ENCODE results near the gene XYLB. TPM values are rescaled to one million over a fixed set of nuclear protein-coding genes. Genes with fewer than 3 reads are reported as not detected.

The XYLB gene
- total RNA-seq, 1 donor from 2014 or later: 10.2 TPM

DNA sequence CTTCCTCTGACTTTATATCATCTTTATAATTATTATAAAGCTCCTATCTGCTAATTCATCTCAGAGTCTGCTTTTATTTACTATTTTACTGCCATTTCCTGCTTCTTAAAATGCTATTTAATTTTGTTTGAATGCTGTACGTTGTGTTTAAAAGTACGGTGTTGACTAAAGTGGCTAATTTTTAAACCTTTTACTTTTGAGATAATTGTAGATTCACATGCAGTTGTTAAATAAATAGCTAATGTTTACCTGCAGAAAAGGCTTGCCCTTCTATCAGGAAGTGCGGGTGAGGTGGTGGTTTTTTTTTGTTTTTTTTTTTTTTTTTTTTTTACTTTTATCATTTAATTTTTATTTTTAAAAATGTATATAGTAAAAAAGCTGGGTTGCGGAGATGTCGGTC is 41.3 kb downstream of the XYLB start:
- H3K4me3 Mint-ChIP-seq: no peak overlapping the region
- no peak overlapping the region for H3K27ac Mint-ChIP-seq
- DNase-seq (ENCODE audit: extremely low spot score, unreplicated experiment): no peak
- peaks cover 5% of the 10 kb centered on the region for H3K9me3 Mint-ChIP-seq
- no peaks in the 10 kb centered on the region for H3K27me3 Mint-ChIP-seq
- TF ChIP-seq, protein P1, sequence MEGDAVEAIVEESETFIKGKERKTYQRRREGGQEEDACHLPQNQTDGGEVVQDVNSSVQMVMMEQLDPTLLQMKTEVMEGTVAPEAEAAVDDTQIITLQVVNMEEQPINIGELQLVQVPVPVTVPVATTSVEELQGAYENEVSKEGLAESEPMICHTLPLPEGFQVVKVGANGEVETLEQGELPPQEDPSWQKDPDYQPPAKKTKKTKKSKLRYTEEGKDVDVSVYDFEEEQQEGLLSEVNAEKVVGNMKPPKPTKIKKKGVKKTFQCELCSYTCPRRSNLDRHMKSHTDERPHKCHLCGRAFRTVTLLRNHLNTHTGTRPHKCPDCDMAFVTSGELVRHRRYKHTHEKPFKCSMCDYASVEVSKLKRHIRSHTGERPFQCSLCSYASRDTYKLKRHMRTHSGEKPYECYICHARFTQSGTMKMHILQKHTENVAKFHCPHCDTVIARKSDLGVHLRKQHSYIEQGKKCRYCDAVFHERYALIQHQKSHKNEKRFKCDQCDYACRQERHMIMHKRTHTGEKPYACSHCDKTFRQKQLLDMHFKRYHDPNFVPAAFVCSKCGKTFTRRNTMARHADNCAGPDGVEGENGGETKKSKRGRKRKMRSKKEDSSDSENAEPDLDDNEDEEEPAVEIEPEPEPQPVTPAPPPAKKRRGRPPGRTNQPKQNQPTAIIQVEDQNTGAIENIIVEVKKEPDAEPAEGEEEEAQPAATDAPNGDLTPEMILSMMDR (conservative IDR thresholded peaks at IDR 0.05): no peak
- no peaks in the 10 kb centered on the region for H3K4me1 Mint-ChIP-seq (ENCODE audit: unreplicated experiment)
- H3K36me3 Mint-ChIP-seq: peaks cover 30% of the 10 kb centered on the region

DNA sequence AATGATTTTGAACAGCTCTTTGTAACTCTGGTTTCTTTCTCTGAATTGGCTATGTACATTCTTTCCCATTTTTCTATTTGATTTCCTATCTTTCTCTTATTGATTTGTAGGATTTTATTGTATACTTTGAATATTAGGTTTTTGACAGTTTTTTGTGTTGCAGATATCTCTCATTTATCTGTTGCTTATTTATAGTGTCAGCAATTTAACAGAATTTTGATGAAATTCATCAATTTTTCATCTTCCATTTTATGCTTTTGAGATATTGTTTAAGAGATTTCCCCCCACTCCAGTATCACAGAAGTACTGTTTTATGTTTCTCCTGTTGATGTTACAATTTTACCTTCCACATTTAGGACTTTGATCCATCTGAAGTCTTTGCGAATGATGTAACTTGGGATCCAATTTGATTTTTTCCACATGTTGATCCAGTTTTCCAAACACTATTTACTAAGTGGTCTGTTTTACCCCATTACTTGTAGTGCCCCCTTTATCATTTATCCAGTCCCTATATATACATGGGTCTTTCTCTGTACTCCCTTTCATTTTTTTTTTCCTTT is 46.1 kb downstream of the XYLB start:
- H3K9me3 Mint-ChIP-seq: no peaks in the 10 kb centered on the region
- H3K4me3 Mint-ChIP-seq: no peak overlapping the region
- DNase-seq (ENCODE audit: extremely low spot score, unreplicated experiment): no peak
- no peaks in the 10 kb centered on the region for H3K4me1 Mint-ChIP-seq (ENCODE audit: unreplicated experiment)
- peaks cover 16% of the 10 kb centered on the region for H3K36me3 Mint-ChIP-seq
- TF ChIP-seq, protein P1 (conservative IDR thresholded peaks at IDR 0.05): no peak
- no peak overlapping the region for H3K27ac Mint-ChIP-seq
- no peaks in the 10 kb centered on the region for H3K27me3 Mint-ChIP-seq

DNA sequence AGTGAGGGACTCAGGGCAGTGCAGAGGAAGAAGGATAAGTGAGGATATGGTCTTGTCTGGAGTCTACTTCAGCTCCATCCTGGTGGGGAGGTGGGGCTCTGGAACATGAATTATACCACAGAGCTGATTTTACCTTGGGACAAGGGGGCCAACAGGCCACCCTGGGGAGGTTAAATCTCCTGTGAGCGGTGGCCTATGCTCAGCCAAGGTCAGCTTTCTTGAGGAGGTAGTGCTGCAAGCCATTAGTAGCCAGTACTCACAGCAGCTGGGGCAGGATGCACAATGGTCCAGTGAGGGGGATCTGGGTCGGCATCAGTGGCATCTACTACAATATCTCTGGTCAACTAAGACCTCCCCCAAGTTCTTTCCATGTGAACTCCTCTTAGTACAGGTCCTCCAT is 49.7 kb downstream of the XYLB start:
- Mint-ChIP-seq H3K36me3 (peaks cover 24% of the 10 kb centered on the region), H3K27me3 (no peaks in the 10 kb centered on the region), H3K4me1 (ENCODE audit: unreplicated experiment) (no peaks in the 10 kb centered on the region), H3K27ac (no peak overlapping the region), H3K4me3 (no peak overlapping the region), H3K9me3 (no peaks in the 10 kb centered on the region)
- DNase-seq (ENCODE audit: extremely low spot score, unreplicated experiment): no peak
- TF ChIP-seq, protein P1 (conservative IDR thresholded peaks at IDR 0.05): no peak

DNA sequence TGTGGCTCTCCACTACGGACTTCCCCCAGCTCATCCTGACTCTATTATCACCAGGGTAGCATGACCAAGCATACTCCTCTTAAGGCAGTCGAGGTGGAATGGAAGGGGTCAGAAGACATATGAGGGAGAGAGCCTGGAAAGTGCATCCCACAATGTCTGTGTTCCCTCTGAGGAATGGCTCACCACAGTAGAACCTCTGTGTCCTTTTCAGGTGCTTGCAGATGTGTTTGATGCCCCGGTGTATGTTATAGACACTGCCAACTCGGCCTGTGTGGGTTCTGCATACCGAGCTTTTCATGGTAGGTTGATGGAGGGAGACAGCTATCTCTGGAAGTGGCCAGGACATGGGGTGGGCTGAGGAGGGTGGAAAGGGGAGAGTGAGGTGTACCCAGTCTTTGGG is 50.3 kb downstream of the XYLB start:
- peaks cover 23% of the 10 kb centered on the region for H3K36me3 Mint-ChIP-seq
- H3K4me1 Mint-ChIP-seq (ENCODE audit: unreplicated experiment): no peaks in the 10 kb centered on the region
- no peak overlapping the region for H3K4me3 Mint-ChIP-seq
- no peaks in the 10 kb centered on the region for H3K9me3 Mint-ChIP-seq
- no peak for DNase-seq (ENCODE audit: extremely low spot score, unreplicated experiment)
- TF ChIP-seq, protein P1 (conservative IDR thresholded peaks at IDR 0.05): no peak
- H3K27ac Mint-ChIP-seq: no peak overlapping the region
- no peaks in the 10 kb centered on the region for H3K27me3 Mint-ChIP-seq

DNA sequence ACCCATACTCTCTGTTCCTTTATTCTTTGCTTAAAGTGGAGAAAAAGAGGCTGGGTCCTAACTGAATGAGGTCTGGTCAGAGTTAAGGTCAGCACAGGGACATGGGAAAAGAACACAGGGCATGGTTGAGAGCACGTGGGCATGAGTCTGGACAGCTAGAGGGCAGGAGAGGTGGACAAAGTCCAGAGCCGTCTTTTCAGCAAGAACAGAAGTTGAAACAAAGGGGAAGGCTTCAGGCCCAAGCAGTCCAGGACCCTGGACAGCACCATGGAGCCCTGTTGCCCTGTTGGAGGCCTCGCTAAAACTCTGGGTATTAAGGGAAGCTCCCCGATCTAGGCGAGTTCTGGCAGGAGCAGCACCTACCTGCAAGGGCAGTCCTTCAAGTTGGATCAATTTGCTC is 50.7 kb downstream of the XYLB start:
- Mint-ChIP-seq H3K4me1 (ENCODE audit: unreplicated experiment) (no peaks in the 10 kb centered on the region), H3K36me3 (peaks cover 28% of the 10 kb centered on the region), H3K4me3 (no peak overlapping the region), H3K9me3 (no peaks in the 10 kb centered on the region), H3K27ac (no peak overlapping the region), H3K27me3 (no peaks in the 10 kb centered on the region)
- no peak for DNase-seq (ENCODE audit: extremely low spot score, unreplicated experiment)
- TF ChIP-seq, protein P1 (conservative IDR thresholded peaks at IDR 0.05): no peak

Measured in type B pancreatic cell (in vitro differentiated cells).